NCI-H1694 treated with DMSO at 0.1 percent for 48 hours (cell line): ENCODE data around the gene TRMO.

Experiments
- DNase-seq: peaks from one replicate; lab custom pipeline; 2025; lab: John Stamatoyannopoulos, UW

The TRMO gene

GRCh38 chr9:97903177-97903576 is 19.1 kb downstream of the TRMO start:
- no peak for DNase-seq

- DNase-seq = peak; percentile 46
These were observed 21.3 kb downstream of the TRMO start for GRCh38 chr9:97900738-97901565.

- no peak for DNase-seq
These were observed 22.1 kb downstream of the TRMO start for GRCh38 chr9:97900103-97900737.

- peak; percentile 7 for DNase-seq
These were observed 26.5 kb downstream of the TRMO start for GRCh38 chr9:97895695-97896332.

- no peak for DNase-seq
These were observed 27.1 kb downstream of the TRMO start for GRCh38 chr9:97895211-97895610.

GRCh38 chr9:97892421-97892820 is 29.9 kb downstream of the TRMO start:
- DNase-seq = no peak

- DNase-seq = no peak
These were observed 30.6 kb downstream of the TRMO start for GRCh38 chr9:97891736-97892135.

GRCh38 chr9:97889941-97890887 is 32.1 kb downstream of the TRMO start:
- no peak for DNase-seq

- no peak for DNase-seq
These were observed 42.0 kb downstream of the TRMO start for GRCh38 chr9:97880336-97880735.

GRCh38 chr9:97876061-97876460 is 46.2 kb downstream of the TRMO start:
- DNase-seq = no peak

GRCh38 chr9:97875111-97875510 is 47.2 kb downstream of the TRMO start:
- DNase-seq = no peak

- DNase-seq = no peak
These were observed 47.7 kb downstream of the TRMO start for GRCh38 chr9:97874624-97875023.

GRCh38 chr9:97873882-97874281 is 48.4 kb downstream of the TRMO start:
- no peak for DNase-seq

- no peak for DNase-seq
These were observed 48.9 kb downstream of the TRMO start for GRCh38 chr9:97873425-97873824.

GRCh38 chr9:97868859-97869258 is 53.4 kb downstream of the TRMO start:
- no peak for DNase-seq

GRCh38 chr9:97866848-97867247 is 55.5 kb downstream of the TRMO start:
- DNase-seq = no peak

- DNase-seq = no peak
These were observed 56.0 kb downstream of the TRMO start for GRCh38 chr9:97866300-97866699.

GRCh38 chr9:97864396-97864795 is 57.9 kb downstream of the TRMO start:
- DNase-seq = no peak

- DNase-seq = no peak
These were observed 59.0 kb downstream of the TRMO start for GRCh38 chr9:97863314-97863713.

GRCh38 chr9:97861148-97861475 is 61.2 kb downstream of the TRMO start:
- DNase-seq = no peak

GRCh38 chr9:97860451-97861147 is 61.7 kb downstream of the TRMO start:
- no peak for DNase-seq

GRCh38 chr9:97859346-97859745 is 63.0 kb downstream of the TRMO start:
- no peak for DNase-seq
